B cell (primary cell): ENCODE results near the gene MEX3A.

Source experiments
- CTCF ChIP-seq: fragments of 200-600 bp; IDR thresholded peaks from one replicate; pipeline ENCODE4 v1.8.0; 2022; ENCODE audit warnings: antibody characterized with exemption, mild to moderate bottlenecking
- EZH2 ChIP-seq: IDR thresholded peaks from 2 replicates; pipeline ENCODE4 v1.6.1; 2012; ENCODE audit warnings: borderline replicate concordance, low read depth, mild to moderate bottlenecking, moderate library complexity, low read length; ENCODE audit not compliant: insufficient read depth, poor library complexity, severe bottlenecking

- no peak for TF ChIP-seq CTCF
- no peak for TF ChIP-seq EZH2
Observed at GRCh38 chr1:156100205-156100995, 18.1 kb upstream of the MEX3A start.
